Left ventricle myocardium superior (tissue), 1 donor: ENCODE data around the gene PPCDC. TPM values are rescaled to one million over a fixed set of nuclear protein-coding genes. Genes with fewer than 3 reads are reported as not detected.

ENCODE experiments used
- ATAC-seq: fragments of 200-7000 bp; cut with Tn5 transposase; one replicate; pipeline ENCODE4 v1.9.1; 2020; ENCODE audit warnings: mild to moderate bottlenecking, moderate library complexity
- DNase-seq: peaks from one replicate; pipeline ENCODE4 v3.0.0-alpha.2; 2020
- intact Hi-C: fragments of 100-400 bp; cut with micrococcal nuclease; formaldehyde crosslinking; loops from one replicate; pipeline ENCODE4 v1.11.0; 2022
- long read RNA-seq: library from polyadenylated mRNA; unstranded; transcript quantifications from one replicate; pipeline ENCODE4 v2.0.0, GENCODE V29; 2021
- total RNA-seq: library from RNA; stranded (reverse); fragmentation: NEBNext Ultra II Directional; extraction: Animal tissue kit (Norgen Biotek cat#: 25700); gene quantifications from one replicate; pipeline ENCODE4 v1.2.1, GENCODE V29; 2021
- donor health status: DM: no; HTN: yes; CAD: no; lungs with severe emphysema.

Gene PPCDC, protein sequence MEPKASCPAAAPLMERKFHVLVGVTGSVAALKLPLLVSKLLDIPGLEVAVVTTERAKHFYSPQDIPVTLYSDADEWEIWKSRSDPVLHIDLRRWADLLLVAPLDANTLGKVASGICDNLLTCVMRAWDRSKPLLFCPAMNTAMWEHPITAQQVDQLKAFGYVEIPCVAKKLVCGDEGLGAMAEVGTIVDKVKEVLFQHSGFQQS
- total RNA-seq = 5.1 TPM
- long read RNA-seq, partial matches to known transcripts = 0 of 6 reads
- long read RNA-seq, other reads (novel, unspliced or antisense) = 3 of 6 reads

DNA sequence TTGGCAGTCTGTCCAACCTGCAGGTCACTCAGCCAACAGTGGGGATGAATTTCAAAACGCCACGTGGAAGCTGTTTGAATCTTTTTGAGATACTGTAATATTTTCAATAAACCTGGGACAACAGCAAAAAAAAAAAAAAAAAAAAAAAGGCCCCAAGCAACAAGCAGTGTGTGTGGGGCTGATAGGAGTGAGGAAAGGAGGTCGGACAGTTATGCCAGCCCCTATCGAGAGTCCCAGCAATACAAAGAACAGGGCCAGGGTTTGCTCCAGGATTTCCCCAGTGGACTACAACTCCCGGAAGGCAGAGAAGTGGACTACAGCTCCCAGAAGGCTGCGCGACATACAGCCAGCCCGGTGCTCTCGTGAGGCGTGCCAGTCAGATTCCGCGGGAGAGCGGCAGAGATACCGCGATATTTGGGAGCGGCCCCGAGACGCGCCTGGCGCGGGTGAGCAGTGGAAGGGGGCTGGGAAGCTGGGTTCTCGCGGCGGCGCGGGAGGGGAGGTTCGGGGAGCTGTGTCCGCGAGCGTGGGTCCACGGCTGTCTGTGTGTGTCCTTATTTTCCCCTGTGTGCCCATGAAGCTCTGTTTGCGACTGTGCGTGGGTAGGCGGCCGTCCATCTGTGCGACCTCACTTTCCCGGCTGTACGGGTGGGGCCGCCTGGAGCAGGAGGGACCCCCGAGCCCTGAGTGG lies at the start of gene PPCDC:
Gene PPCDC (plus strand): TSS at position 410 of the 691 bp plus-strand sequence. CDS start 4,729 bp downstream, outside the sequence.
- intact Hi-C loops = loop anchor here (10.0 kb wide), 1 partner anchor 61 kb away; no protein-coding TSS in a partner anchor
- ATAC-seq = peak; percentile 98
- DNase-seq = peak; percentile 98

DNA sequence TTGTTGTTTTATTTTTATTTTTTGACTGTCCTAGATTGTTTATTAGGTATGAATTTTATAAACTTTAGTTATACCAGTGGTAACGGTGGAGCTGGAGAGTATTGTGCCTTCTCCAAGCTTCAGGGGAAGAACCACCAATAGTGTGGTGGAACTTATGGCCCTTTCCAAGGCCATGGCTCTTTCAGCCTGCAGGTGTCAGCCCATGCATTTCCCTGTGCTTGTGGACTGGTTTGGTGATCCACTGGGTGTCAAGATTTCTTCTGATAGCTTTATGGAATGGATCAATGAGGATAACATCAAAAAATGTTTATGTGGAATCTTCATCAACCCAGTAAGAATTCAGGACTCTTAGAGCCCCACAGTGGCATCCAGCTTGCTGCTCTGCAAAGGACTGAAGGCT lies 47.2 kb upstream of the PPCDC start:
- intact Hi-C loops = no loop called here

DNA sequence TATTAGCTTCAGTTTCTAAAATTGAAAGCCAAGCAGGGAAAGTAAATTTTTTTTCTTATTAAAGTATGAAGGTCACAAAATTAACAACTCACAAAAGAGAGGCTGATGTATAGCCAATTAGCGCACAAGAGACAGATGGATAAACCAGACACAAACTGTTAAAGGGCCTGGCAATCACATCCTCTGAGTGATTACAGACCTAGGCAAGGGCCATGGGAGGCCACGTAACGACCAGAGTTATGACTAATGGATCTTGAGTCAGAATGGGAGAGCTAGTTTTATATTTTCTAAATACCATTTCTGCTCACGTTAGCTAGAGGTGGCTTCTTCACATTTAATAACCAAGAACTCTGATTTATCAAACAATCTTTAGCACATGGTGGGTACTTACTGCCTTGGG lies 45.8 kb upstream of the PPCDC start:
- intact Hi-C loops = no loop called here
- ATAC-seq = no peak

More for the DNA sequence above, 47.2 kb upstream of the PPCDC start:
- DNase-seq (no peak), ATAC-seq (no peak)

DNA sequence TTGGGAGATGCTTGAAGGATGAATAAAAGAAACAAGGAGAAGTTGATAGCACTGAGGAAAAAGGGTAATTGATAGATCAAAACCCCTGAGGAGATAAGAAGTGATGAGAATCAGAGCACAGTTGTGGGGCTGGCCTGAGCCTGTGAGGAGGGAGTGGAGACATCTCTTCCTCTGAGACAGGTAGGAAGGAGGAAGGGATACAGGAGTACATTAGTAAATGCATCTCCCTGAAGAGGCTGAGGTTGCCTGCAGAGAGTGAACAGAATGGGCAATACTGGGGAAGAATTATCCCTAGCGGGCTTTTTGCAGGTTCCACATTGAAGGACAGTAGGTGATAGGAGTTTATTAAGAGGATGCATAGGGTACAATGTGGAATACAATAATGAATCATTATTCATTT lies 45.3 kb upstream of the PPCDC start:
- intact Hi-C loops = no loop called here
- DNase-seq = no peak
- ATAC-seq = no peak

More for the DNA sequence above, 45.8 kb upstream of the PPCDC start:
- no peak for DNase-seq

DNA sequence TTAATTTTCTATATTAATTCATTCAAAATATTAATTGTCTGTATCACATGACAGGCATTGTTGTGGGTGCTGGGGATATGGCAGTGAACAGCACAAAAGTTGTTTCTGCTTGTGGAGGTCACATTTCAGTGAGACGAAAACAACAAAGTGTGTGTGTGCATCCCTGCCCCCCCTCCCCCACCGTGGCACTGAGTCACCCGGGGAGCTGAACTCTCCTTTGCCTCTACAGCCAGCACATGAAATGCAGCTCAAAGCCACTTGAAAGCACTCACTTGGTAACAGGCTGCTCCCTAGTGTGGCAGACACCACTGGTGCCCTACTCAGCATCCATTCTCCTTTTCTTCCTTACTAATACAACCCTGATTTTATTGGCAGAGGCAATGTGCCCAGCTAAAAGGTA lies 44.9 kb upstream of the PPCDC start:
- no peak for DNase-seq
- intact Hi-C loops = no loop called here
- ATAC-seq = no peak

DNA sequence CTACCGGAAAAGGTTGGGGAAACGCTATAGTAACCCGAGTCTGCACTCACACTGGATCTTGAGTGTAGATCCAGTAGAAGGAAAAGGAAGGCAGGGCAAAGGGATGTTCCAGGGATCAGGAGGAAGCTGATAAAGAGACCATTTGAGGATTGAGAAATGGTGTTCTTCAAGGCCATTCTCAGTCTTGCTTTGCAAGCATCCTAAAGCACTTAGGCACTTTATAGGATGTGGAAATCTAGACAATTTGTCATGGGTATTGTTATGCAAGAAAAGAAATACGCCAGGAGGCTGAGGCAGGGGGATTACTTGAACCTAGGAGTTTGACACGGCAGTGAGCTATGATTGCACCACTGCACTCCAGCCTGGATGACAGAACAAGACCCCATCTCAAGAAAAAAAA lies 41.2 kb upstream of the PPCDC start:
- intact Hi-C loops = no loop called here
- DNase-seq (no peak), ATAC-seq (no peak)

DNA sequence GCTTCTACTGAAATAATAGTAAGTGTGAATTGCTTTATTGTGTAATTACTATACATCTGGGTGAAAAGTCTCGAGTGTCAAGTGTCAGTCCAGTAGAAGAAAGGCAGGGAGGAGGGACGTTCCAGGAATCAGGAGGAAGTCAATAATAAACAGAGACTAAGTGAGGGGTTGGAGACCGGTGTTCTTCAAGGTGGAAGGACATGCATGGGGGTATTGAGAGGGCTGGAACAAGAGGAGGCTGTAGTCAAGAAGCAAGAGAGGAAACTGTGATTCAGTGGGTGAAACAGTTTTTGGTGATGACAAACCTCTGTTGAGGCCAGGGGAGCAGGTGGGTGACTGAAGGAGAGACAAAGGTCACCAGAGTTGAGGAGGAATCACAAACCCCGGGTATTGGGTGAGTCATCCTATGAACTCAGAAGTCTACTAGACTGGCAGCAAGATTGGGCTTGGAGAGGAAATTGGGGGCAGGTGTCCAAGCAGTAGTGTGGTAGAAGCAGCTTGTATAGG lies 39.6 kb upstream of the PPCDC start:
- DNase-seq (no peak), ATAC-seq (no peak)
- intact Hi-C loops = no loop called here

DNA sequence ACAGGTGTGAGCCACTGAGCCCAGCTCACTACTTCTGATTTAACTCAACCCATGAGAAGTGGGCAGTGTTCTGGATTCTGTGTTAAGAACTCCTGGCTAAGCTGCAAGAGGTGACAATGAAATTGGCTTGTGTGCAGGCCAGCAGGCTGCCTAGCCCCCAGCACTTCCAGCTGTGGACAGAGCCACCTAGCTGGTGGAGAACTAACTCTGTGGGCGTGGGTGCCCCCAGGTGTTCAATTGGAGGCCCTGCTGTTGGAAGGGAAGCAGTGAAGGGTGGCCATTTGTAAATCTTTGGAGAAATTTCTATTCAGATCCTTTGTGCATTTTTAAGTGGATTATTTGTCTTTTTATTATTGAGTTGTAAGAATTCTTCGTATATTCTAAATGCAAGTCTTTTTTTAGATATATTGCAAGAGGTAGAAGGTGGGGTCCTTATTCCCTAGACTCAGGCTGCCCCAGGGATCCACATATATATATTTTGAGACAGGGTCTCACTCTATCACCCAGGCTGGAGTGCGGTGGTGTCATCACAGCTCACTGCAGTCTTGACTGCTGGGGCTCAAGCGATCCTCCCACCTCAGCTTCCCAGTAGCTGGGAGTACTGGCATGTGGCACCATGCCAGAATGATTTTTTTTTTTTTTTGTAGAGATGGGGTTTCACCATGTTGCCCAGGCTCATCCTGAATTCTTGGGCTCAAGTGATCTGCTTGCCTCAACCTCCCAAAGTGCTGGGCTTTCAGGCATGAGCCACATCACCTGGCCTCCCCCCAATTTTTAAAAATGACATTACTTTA lies 35.2 kb upstream of the PPCDC start:
- DNase-seq (peak; percentile 35), ATAC-seq (peak; percentile 51)
- intact Hi-C loops = no loop called here

DNA sequence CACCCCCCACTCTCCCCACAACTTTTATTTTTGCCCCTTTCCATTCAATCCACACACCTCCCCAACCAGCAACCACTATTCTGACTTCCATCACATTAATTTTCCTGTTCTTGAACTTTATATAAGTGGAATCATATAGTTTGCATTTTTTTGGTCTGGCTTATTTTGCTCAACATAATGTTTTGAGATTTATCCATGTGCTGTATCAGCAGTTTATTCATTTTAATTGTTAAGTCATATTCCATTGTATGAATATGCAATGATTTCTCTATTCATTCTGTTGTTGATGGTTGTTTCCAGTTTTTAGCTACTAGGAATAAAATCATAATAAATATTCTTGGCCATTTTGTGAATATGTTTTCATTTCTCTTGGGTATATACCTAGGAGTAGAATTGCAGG lies 33.9 kb upstream of the PPCDC start:
- intact Hi-C loops = no loop called here
- ATAC-seq (no peak), DNase-seq (no peak)

DNA sequence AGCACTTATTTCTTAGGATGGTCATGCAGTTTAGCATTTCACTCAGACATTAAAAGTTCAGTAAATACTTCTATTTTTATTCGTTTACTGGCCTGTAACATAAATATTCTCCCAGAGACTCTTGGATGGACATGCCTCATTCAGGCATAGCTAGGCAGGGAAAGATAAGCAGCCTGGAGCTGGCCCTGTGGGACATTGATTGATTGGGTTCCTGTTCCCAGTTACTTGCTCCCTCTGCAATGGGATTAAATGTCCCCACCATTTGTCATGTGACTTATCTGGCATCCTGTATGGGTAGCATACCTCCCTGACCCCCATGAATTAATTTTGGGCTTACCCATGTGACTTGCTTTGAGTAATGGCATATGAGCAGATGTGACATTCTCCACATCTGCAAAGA lies 30.8 kb upstream of the PPCDC start:
- DNase-seq (no peak), ATAC-seq (no peak)
- intact Hi-C loops = no loop called here

DNA sequence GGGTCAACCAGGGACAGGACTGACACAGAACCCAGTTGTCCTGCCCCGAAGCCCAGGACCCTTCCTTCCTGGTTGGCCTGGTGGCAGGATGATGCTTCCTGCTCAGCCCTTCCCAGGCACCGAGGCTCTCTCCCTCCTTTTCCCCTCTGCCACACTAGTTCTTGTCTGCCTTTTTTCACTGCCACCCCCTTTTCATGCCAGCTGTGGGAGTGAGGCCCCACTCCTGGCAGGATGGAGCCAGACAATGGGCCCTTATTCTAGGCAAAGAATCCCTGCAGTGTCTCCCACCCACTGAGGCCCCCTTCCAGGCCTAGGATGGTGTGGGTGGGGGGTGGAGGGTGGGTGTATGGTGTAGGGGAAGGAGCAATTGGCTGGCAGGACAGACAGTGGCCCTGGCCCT lies 29.2 kb upstream of the PPCDC start:
- DNase-seq = no peak
- ATAC-seq = no peak
- intact Hi-C loops = no loop called here

DNA sequence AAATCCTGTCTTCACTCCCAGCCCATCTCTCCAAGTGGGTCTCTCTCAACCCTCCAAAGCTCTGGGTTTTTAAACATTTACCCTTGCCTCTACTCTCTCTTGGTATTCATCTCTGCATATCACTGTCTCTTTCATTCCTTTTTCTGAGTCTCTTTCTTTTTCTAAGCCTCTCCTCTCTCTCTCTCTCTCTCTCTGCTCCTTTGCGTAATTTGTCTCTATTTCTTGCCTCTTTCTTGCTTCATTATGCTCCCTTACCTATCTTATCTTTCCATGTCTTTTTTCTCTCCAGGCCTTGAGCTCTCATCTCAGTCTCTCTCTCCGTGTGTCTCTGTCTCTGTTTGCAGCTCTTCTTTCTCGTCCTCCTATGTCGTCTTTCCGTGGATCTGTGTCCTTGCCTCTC lies 28.7 kb upstream of the PPCDC start:
- DNase-seq = no peak
- intact Hi-C loops = no loop called here
- no peak for ATAC-seq

DNA sequence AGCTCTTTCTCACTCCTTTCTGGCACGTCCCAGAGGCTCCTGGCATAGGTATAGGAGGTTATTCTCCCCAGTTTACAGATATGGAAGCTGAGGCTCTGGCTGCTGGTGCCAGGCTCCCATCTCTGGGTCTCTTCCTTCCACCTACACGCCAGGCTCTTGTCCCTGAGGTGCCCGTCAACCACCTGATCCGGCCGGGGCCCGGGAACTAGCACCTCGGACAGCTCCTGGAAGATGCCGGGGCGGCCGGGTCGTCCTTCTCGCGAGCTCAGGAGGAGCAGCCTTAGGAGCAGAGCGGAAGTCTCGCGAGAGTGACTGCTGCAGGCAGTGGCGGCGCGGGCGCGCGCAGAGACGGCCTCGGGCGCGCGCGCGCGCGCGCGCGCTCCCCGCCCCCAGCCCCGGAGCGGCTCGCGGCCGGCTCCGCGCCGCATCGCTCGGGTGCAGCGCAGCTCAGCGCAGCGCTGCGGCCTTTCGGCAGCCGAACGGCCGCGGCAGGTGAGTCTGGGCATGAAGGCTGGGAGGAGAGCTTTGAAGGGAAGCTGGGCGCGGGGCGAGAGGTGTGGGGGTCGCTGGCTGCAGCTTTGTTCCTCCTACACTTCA lies 28.1 kb upstream of the PPCDC start, which contains the start of gene SCAMP5:
Gene SCAMP5 (plus strand): TSS at position 382 of the 597 bp plus-strand sequence. CDS start 16,277 bp downstream, outside the sequence.
- ATAC-seq = peak; percentile 94
- intact Hi-C loops = no loop called here
- DNase-seq = peak; percentile 92

DNA sequence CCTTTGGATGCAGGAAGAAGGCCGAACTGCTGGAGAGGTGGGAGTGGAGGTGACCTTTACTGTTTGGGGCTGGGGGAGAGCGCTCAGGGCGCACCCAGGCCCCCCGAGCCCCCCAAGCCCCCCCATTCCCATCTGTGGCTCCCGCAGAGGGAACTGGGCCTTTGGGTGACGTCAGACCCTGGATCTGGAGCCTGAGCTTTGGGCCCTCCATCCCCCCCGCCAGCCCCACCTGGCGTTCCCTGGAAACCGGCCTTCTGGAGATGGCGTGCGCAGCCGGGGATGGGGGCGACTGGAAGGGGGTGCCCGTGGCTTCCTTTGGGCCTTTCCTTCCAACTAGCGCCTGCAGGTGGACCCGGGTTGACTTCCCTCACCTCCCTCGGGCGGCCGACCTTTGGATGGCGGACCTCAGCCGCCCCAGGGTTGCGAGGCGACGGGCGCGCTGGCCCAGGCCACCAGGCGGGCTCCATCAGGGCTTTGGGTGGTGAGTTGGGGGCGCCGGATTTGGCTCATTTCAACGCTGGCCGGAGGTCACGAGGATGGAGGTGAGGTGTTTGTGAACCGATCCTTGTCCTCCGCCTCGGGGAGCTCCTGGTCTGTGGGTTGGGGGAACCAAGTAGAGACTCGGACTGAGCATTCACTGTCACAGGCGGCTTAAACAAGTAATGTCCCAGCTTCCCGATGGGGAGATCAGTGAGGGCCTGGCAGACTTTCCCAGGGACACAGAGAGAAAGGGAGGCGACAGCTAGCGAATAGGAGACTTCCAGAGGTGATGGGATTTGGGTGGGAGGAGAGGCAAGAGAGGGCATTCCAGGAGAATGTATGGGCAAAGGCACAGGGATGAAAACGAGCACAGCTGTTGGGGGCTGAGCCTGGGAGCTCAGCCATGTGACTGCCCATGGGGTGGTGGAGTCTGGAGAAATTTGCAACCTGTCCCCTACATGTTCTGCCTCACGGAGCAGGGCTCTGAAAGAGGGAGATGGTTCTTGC lies 27.3 kb upstream of the PPCDC start:
- intact Hi-C loops = no loop called here
- ATAC-seq (peak; percentile 28), DNase-seq (peak; percentile 26)

DNA sequence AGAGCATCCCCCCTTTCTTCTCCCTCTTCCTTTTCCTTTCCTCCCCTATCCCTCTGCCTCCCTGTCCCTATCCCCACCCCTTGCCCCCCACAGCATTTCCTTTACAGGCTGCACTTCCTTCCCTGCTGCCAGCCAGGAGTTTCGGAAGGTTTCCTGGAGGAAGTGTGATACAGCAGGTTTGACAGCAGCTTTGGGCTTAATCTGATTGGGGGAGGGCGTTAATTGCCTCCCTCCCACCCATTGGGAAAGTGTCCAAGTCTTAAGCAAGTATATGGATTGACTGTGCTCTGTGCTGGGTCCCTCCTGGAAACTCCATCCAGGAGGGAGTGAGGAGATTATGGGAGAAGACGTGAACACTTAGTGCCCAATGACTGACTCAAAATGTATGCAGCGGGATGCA lies 26.2 kb upstream of the PPCDC start:
- ATAC-seq = no peak
- intact Hi-C loops = no loop called here

DNA sequence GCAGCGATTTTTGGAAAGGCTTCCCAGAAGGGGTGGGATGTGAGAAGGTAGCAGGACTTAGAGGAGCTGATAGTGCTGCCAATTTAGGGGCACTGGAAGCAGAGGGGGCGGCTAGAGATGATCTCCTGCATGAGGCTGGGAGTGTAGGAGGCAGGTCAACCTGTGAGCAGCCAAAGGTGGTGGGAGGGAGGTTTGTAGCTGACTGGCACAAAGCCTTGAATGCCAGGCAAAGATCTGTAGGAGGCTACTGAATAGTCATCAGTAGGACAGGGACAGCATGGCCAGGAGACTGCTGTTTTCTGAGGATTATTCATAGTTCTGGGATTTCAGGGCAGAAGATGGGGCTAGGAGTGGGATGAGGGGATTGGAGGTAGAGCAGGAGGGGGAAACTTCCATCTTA lies 25.8 kb upstream of the PPCDC start:
- DNase-seq (no peak), ATAC-seq (no peak)
- intact Hi-C loops = no loop called here

More for the DNA sequence above, 26.2 kb upstream of the PPCDC start:
- no peak for DNase-seq

DNA sequence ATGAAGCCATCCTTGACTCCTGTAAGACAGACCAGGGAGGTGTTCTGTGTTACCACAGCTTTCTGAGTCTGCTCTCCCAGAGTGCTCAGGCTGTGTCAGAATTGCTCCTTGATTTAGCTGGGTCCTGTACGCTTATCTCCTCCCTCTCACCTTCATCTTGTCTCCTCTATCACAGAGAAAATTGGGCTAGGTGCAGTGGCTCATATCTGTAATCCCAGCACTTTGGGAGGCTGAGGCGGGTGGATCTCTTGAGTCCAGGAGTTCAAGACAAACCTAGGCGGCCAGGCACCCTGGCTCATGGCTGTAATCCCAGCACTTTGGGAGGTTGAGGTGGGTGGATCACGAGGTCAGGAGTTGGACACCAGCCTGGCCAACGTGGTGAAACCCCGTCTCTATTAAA lies 22.1 kb upstream of the PPCDC start:
- ATAC-seq = no peak
- intact Hi-C loops = no loop called here

DNA sequence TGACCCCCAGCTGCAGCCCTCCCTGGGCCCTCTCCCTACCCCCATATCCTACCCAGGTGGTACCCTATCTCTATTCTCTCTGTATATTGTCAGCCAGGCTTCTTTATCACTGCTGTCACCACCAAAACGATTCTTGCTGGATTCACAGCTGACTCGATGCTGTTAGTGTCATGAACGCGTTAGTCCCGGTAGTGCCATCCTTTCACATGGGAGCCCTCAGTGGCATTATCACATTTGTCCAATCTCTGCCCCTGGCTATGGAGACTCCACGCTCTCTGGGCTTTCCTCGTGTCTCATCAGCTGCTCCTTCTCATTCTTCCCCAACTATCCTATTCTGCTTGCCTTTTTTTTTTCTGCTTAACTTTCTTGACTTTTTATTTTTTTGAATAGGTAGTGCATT lies 21.0 kb upstream of the PPCDC start:
- intact Hi-C loops = no loop called here
- ATAC-seq = no peak
- DNase-seq = no peak

More for the DNA sequence above, 22.1 kb upstream of the PPCDC start:
- DNase-seq = no peak
